Panc1 (cell line): Measurements from ENCODE around the gene C16orf86. TPM values are rescaled to one million over a fixed set of nuclear protein-coding genes. Genes with fewer than 3 reads are reported as not detected.

Experiments
- ATAC-seq: fragments of 200-7000 bp; cut with Tn5 transposase; 2 replicates; pipeline ENCODE4 v1.9.1; 2020; ENCODE audit warnings: mild to moderate bottlenecking, moderate library complexity
- BruUV-seq: library from RNA; stranded (reverse); fragments of 400-500 nt; replicated peaks from 2 replicates; lab custom pipeline; 2021; lab: Mats Ljungman, UMichigan
- CTCF ChIA-PET: fragments of 300-600 bp; sonication (Branson Sonifier 250); formaldehyde crosslinking; loops from one replicate; lab custom pipeline; 2022; ENCODE audit warnings: antibody characterized with exemption; lab: Charles Lee
- POLR2A ChIA-PET: fragments of 300-600 bp; sonication (Branson Sonifier 250); formaldehyde crosslinking; loops from one replicate; lab custom pipeline; 2022; ENCODE audit warnings: antibody characterized with exemption; lab: Charles Lee
- DNase-seq: peaks from one replicate; pipeline ENCODE4 v3.0.0-alpha.2; 2010; ENCODE audit warnings: low read depth, low spot score
- H3K27ac ChIP-seq: 2 replicates; pipeline ENCODE4 v1.5.1; 2011; ENCODE audit warnings: mild to moderate bottlenecking, low read length, inconsistent platforms
- H3K27me3 ChIP-seq: fragments of 200-500 bp; sonication (Bioruptor generic); 2 replicates; pipeline ENCODE4 v1.6.0; 2014; ENCODE audit warnings: low read length, inconsistent platforms; ENCODE audit not compliant: control insufficient read depth, insufficient read depth
- H3K36me3 ChIP-seq: fragments of 200-500 bp; sonication (Bioruptor generic); 2 replicates; pipeline ENCODE4 v1.5.1; 2014; ENCODE audit warnings: inconsistent platforms, mild to moderate bottlenecking, low read length, moderate library complexity; ENCODE audit not compliant: control insufficient read depth, insufficient read depth
- H3K4me1 ChIP-seq: 2 replicates; pipeline ENCODE4 v1.5.1; 2011; ENCODE audit warnings: inconsistent platforms, mild to moderate bottlenecking, low read length, moderate library complexity; ENCODE audit not compliant: control insufficient read depth, insufficient read depth
- H3K4me3 ChIP-seq, 2 experiments: 2 replicates each; pipeline ENCODE4 v1.5.1; 2011 to 2012; ENCODE audit warnings: low read depth in 2 of 2, low read length in 2 of 2, mild to moderate bottlenecking in 2 of 2, inconsistent platforms in 1 of 2, moderate library complexity in 1 of 2
- H3K9me3 ChIP-seq: fragments of 200-500 bp; sonication (Bioruptor generic); 2 replicates; pipeline ENCODE4 v1.5.1; 2014; ENCODE audit warnings: low read depth, mild to moderate bottlenecking, inconsistent platforms, low read length, moderate library complexity; ENCODE audit not compliant: control insufficient read depth, insufficient read depth
- CTCF ChIP-seq: fragments of 450-650 bp; IDR thresholded peaks from 2 replicates; pipeline ENCODE4 v1.5.1; 2017; ENCODE audit warnings: mild to moderate bottlenecking
- POLR2AphosphoS5 ChIP-seq: IDR thresholded peaks from 2 replicates; pipeline ENCODE4 v1.6.1; 2012; ENCODE audit warnings: mild to moderate bottlenecking, low read depth, low read length, moderate library complexity
- REST ChIP-seq, 2 experiments: IDR thresholded peaks; 2 replicates each; pipeline ENCODE4 v1.6.1; 2011 to 2012; ENCODE audit warnings: low read depth in 2 of 2, control low read depth in 1 of 2, low read length in 1 of 2, mild to moderate bottlenecking in 1 of 2, moderate library complexity in 1 of 2; ENCODE audit not compliant: insufficient read depth in 1 of 2
- SIN3A ChIP-seq: IDR thresholded peaks from 2 replicates; pipeline ENCODE4 v1.6.1; 2012; ENCODE audit warnings: low read depth, mild to moderate bottlenecking, low read length, moderate library complexity, borderline replicate concordance; ENCODE audit not compliant: insufficient read depth
- TCF7L2 ChIP-seq: IDR thresholded peaks from 2 replicates; pipeline ENCODE4 v1.6.1; 2011; ENCODE audit warnings: mild to moderate bottlenecking, low read depth, low read length, inconsistent platforms
- in situ Hi-C: cut with HindIII; loops from 2 replicates; pipeline ENCODE4 v1.10.0; 2016; ENCODE audit warnings: low sequenced_read_pairs, low pct_unique_long_range_greater_than_20kb
- intact Hi-C: fragments of 100-400 bp; cut with micrococcal nuclease; formaldehyde crosslinking; loops from one replicate; pipeline ENCODE4 v1.10.0; 2022; ENCODE audit not compliant: unreplicated experiment
- total RNA-seq: library from RNA; stranded (reverse); gene quantifications from one replicate; pipeline ENCODE4 v1.2.1, GENCODE V29; 2021; ENCODE audit not compliant: unreplicated experiment

The C16orf86 gene
- total RNA-seq, 1 experiment from 2014 or later = 0.80 TPM

GRCh38 chr16:67664871-67665270 is 1.7 kb upstream of the C16orf86 start:
- no peak for TF ChIP-seq REST (IDR thresholded peaks at IDR 0.05; ENCODE audit: insufficient read depth in 1 of 2, low read depth in 2 of 2, low read length in 1 of 2)
- TF ChIP-seq SIN3A = no peak
- no peak for TF ChIP-seq TCF7L2
- no peak for TF ChIP-seq POLR2AphosphoS5
- no peak for TF ChIP-seq CTCF
- Histone ChIP-seq H3K4me3 (no peak overlapping the region), H3K27ac (no peak overlapping the region), H3K4me1 (peaks cover 14% of the 10 kb centered on the region), H3K27me3 (no peaks in the 10 kb centered on the region), H3K36me3 (peaks cover 2% of the 10 kb centered on the region; the same call in 1 of the 2 replicates), H3K9me3 (no peaks in the 10 kb centered on the region)
- no TSS peak for BruUV-seq
- intact Hi-C loops = no loop called here
- no peak for ATAC-seq
- ChIA-PET POLR2A (no interaction called here), CTCF (no interaction called here)
- DNase-seq = no peak
- in situ Hi-C loops = no loop called here

- in situ Hi-C loops = no loop called here
- H3K36me3 ChIP-seq = no peaks in the 10 kb centered on the region
- TF ChIP-seq CTCF (no peak), REST (IDR thresholded peaks at IDR 0.05; ENCODE audit: insufficient read depth in 1 of 2, low read depth in 2 of 2, low read length in 1 of 2) (no peak), POLR2AphosphoS5 (no peak), TCF7L2 (no peak), SIN3A (no peak)
- POLR2A ChIA-PET = no interaction called here
- no peaks in the 10 kb centered on the region for H3K9me3 ChIP-seq
- peak overlapping the region; percentile 66 for H3K27ac ChIP-seq
- TSS peak; percentile 74 for BruUV-seq
- intact Hi-C loops = no loop called here
- H3K4me1 ChIP-seq = peaks cover 14% of the 10 kb centered on the region
- ATAC-seq = no peak
- peak overlapping the region; percentile 51 to 56 for H3K4me3 ChIP-seq
- DNase-seq = no peak
- H3K27me3 ChIP-seq = no peaks in the 10 kb centered on the region
- CTCF ChIA-PET = interaction anchor here (0.6 kb wide), 1 partner anchor 27 kb away, joined by 3 read pairs; no protein-coding TSS in a partner anchor
These were observed 1.0 kb upstream of the C16orf86 start for GRCh38 chr16:67665598-67665997.
